Neural progenitor cell (in vitro differentiated cells): ENCODE results near the gene EPHA2. TPM values are rescaled to one million over a fixed set of nuclear protein-coding genes. Genes with fewer than 3 reads are reported as not detected.

Experiments used
- DNase-seq: peaks from one replicate; pipeline ENCODE4 v3.0.0-alpha.2; 2016; ENCODE audit warnings: low spot score
- H2AFZ ChIP-seq: fragments of 200-600 bp; sonication (generic); replicated peaks from 2 replicates; pipeline ENCODE4 v1.6.1; 2016; ENCODE audit warnings: antibody characterized with exemption
- H3F3A ChIP-seq: fragments of 200-600 bp; sonication (generic); 2 replicates; pipeline ENCODE4 v1.6.1; 2016; ENCODE audit warnings: antibody characterized with exemption, low read depth
- H3K27ac ChIP-seq: fragments of 200-600 bp; sonication (generic); 2 replicates; pipeline ENCODE4 v1.5.1; 2016; ENCODE audit warnings: mild to moderate bottlenecking
- H3K27me3 ChIP-seq: fragments of 200-600 bp; sonication (generic); 2 replicates; pipeline ENCODE4 v1.6.1; 2016; ENCODE audit warnings: mild to moderate bottlenecking, moderate library complexity
- H3K36me3 ChIP-seq: fragments of 200-600 bp; sonication (generic); 2 replicates; pipeline ENCODE4 v1.5.1; 2016
- H3K4me1 ChIP-seq: fragments of 200-600 bp; sonication (generic); 2 replicates; pipeline ENCODE4 v1.6.1; 2016; ENCODE audit warnings: mixed run types
- H3K4me2 ChIP-seq: fragments of 200-600 bp; sonication (generic); 2 replicates; pipeline ENCODE4 v1.6.1; 2016
- H3K4me3 ChIP-seq: fragments of 200-600 bp; sonication (generic); 2 replicates; pipeline ENCODE4 v1.5.1; 2016
- H3K79me2 ChIP-seq: fragments of 200-600 bp; sonication (generic); 2 replicates; pipeline ENCODE4 v1.6.1; 2016; ENCODE audit warnings: low read depth
- H3K9ac ChIP-seq: fragments of 200-600 bp; sonication (generic); 2 replicates; pipeline ENCODE4 v1.6.1; 2016
- H3K9me3 ChIP-seq: fragments of 200-600 bp; sonication (generic); 2 replicates; pipeline ENCODE4 v1.5.1; 2016; ENCODE audit warnings: low read depth
- H4K20me1 ChIP-seq: fragments of 200-600 bp; sonication (generic); 2 replicates; pipeline ENCODE4 v1.6.1; 2016; ENCODE audit warnings: low read depth
- H3K27ac Mint-ChIP-seq: 3 replicates; pipeline ENCODE4 v1.8.0; 2021; ENCODE audit warnings: mixed read lengths
- H3K27me3 Mint-ChIP-seq: 2 replicates; pipeline ENCODE4 v1.8.0; 2022; ENCODE audit warnings: low read depth, mild to moderate bottlenecking, inconsistent platforms, moderate library complexity, mixed read lengths; ENCODE audit not compliant: insufficient read depth
- H3K36me3 Mint-ChIP-seq: 3 replicates; pipeline ENCODE4 v1.8.0; 2021; ENCODE audit warnings: mixed read lengths
- H3K4me1 Mint-ChIP-seq: 3 replicates; pipeline ENCODE4 v1.8.0; 2021; ENCODE audit warnings: mixed read lengths
- H3K4me3 Mint-ChIP-seq: 3 replicates; pipeline ENCODE4 v1.8.0; 2021; ENCODE audit warnings: mild to moderate bottlenecking, moderate library complexity, mixed read lengths
- H3K9me3 Mint-ChIP-seq: 3 replicates; pipeline ENCODE4 v1.8.0; 2020; ENCODE audit warnings: mixed read lengths
- CTCF ChIP-seq: fragments of 200-600 bp; sonication (generic); IDR thresholded peaks from 2 replicates; pipeline ENCODE4 v1.5.1; 2017; ENCODE audit warnings: antibody characterized with exemption, mild to moderate bottlenecking
- EZH2 ChIP-seq: fragments of 200-600 bp; sonication (generic); IDR thresholded peaks from 2 replicates; pipeline ENCODE4 v1.6.1; 2017; ENCODE audit warnings: antibody characterized with exemption, mild to moderate bottlenecking, moderate library complexity
- EZH2phosphoT487 ChIP-seq: fragments of 200-600 bp; sonication (generic); IDR thresholded peaks from 2 replicates; pipeline ENCODE4 v1.6.1; 2017; ENCODE audit warnings: antibody characterized with exemption
- total RNA-seq: library from RNA; depleted of rRNA; stranded (reverse); fragments of >200 nt; gene quantifications from 2 replicates; pipeline ENCODE4 v1.2.3, GENCODE V29; 2015; ENCODE audit warnings: low replicate concordance

EPHA2 gene
- total RNA-seq, 1 donor from 2014 or later, result 14.9 TPM

- TF ChIP-seq EZH2phosphoT487 (no peak), CTCF (no peak), EZH2 (no peak)
- Histone ChIP-seq H3K27ac (no peak overlapping the region), H2AFZ (no peak overlapping the region), H3K9me3 (no peaks in the 10 kb centered on the region), H3K79me2 (no peaks in the 10 kb centered on the region), H4K20me1 (peaks cover 4% of the 10 kb centered on the region), H3K4me2 (no peak overlapping the region), H3K36me3 (no peaks in the 10 kb centered on the region), H3F3A (peaks cover 13% of the 10 kb centered on the region), H3K4me3 (no peak overlapping the region), H3K27me3 (no peaks in the 10 kb centered on the region), H3K9ac (no peak overlapping the region), H3K4me1 (peaks cover 4% of the 10 kb centered on the region)
- Mint-ChIP-seq H3K4me3 (no peak overlapping the region), H3K27me3 (peaks cover 9% of the 10 kb centered on the region), H3K27ac (peak overlapping the region; percentile 81), H3K4me1 (peaks cover 35% of the 10 kb centered on the region), H3K9me3 (no peaks in the 10 kb centered on the region), H3K36me3 (peaks cover 27% of the 10 kb centered on the region)
- no peak for DNase-seq
Measured at GRCh38 chr1:16125088-16125470, 30.8 kb downstream of the EPHA2 start.

- no peak for TF ChIP-seq CTCF
- no peak for TF ChIP-seq EZH2phosphoT487
- no peaks in the 10 kb centered on the region for H3K36me3 ChIP-seq
- Mint-ChIP-seq H3K4me1 (peaks cover 37% of the 10 kb centered on the region), H3K27ac (peak overlapping the region; percentile 81), H3K9me3 (no peaks in the 10 kb centered on the region), H3K4me3 (no peak overlapping the region), H3K36me3 (peaks cover 22% of the 10 kb centered on the region), H3K27me3 (peaks cover 9% of the 10 kb centered on the region)
- H4K20me1 ChIP-seq, result peaks cover 4% of the 10 kb centered on the region
- no peak overlapping the region for H2AFZ ChIP-seq
- H3F3A ChIP-seq, result peaks cover 13% of the 10 kb centered on the region
- no peak overlapping the region for H3K9ac ChIP-seq
- H3K27ac ChIP-seq, result no peak overlapping the region
- no peaks in the 10 kb centered on the region for H3K79me2 ChIP-seq
- H3K4me1 ChIP-seq, result peaks cover 9% of the 10 kb centered on the region
- H3K27me3 ChIP-seq, result no peaks in the 10 kb centered on the region
- H3K4me2 ChIP-seq, result no peak overlapping the region
- H3K4me3 ChIP-seq, result no peak overlapping the region
- no peaks in the 10 kb centered on the region for H3K9me3 ChIP-seq
- no peak for DNase-seq
Measured at GRCh38 chr1:16124377-16125087, 31.3 kb downstream of the EPHA2 start.

GRCh38 chr1:16122916-16123315 lies 33.0 kb downstream of the EPHA2 start:
- H3K4me3 ChIP-seq, result no peak overlapping the region
- no peaks in the 10 kb centered on the region for H3K79me2 ChIP-seq
- H2AFZ ChIP-seq, result no peak overlapping the region
- no peak for DNase-seq
- no peak overlapping the region for H3K9ac ChIP-seq
- H3K9me3 Mint-ChIP-seq, result no peaks in the 10 kb centered on the region
- peaks cover 13% of the 10 kb centered on the region for H3F3A ChIP-seq
- H3K36me3 Mint-ChIP-seq, result peaks cover 18% of the 10 kb centered on the region
- H3K27me3 Mint-ChIP-seq, result peaks cover 12% of the 10 kb centered on the region
- peaks cover 25% of the 10 kb centered on the region for H3K4me1 ChIP-seq
- H3K9me3 ChIP-seq, result no peaks in the 10 kb centered on the region
- H3K27ac ChIP-seq, result no peak overlapping the region
- peaks cover 4% of the 10 kb centered on the region for H4K20me1 ChIP-seq
- H3K36me3 ChIP-seq, result no peaks in the 10 kb centered on the region
- H3K27ac Mint-ChIP-seq, result peak overlapping the region; percentile 90
- no peaks in the 10 kb centered on the region for H3K27me3 ChIP-seq
- H3K4me1 Mint-ChIP-seq, result peaks cover 50% of the 10 kb centered on the region
- H3K4me2 ChIP-seq, result no peak overlapping the region
- H3K4me3 Mint-ChIP-seq, result no peak overlapping the region
- TF ChIP-seq EZH2 (no peak), CTCF (no peak), EZH2phosphoT487 (no peak)
